ENCODE data around the gene PRKCH.

- TF ChIP-seq, protein P1, sequence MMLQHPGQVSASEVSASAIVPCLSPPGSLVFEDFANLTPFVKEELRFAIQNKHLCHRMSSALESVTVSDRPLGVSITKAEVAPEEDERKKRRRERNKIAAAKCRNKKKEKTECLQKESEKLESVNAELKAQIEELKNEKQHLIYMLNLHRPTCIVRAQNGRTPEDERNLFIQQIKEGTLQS (CRISPR knock-in tag; IDR thresholded peaks at IDR 0.05), result no peak
- TF ChIP-seq ZKSCAN1 (IDR thresholded peaks at IDR 0.05; ENCODE audit: low read length), result no peak
- TF ChIP-seq HNF4A (CRISPR knock-in tag; IDR thresholded peaks at IDR 0.05), result no peak
- no peak for TF ChIP-seq E2F5 (CRISPR knock-in tag; conservative IDR thresholded peaks at IDR 0.05)
- no peak for TF ChIP-seq TEAD3 (CRISPR knock-in tag; optimal IDR thresholded peaks at IDR 0.05; ENCODE audit: borderline replicate concordance)
- no peak for TF ChIP-seq KDM4B (CRISPR knock-in tag; IDR thresholded peaks at IDR 0.05)
Observed at GRCh38 chr14:61535032-61535431, 213.7 kb downstream of the PRKCH start.
